Left lung (tissue), 10 donors: Measurements from ENCODE around the gene TMCO5A. TPM values are rescaled to one million over a fixed set of nuclear protein-coding genes. Genes with fewer than 3 reads are reported as not detected.

Source experiments
- ATAC-seq: fragments of 200-7000 bp; cut with Tn5 transposase; one replicate; pipeline ENCODE4 v1.9.1; 2020; ENCODE audit warnings: moderate library complexity
- DNase-seq, 4 donors: peaks; one replicate each; pipeline ENCODE4 v3.0.0-alpha.2; 2013 to 2020
- H3K27ac ChIP-seq, 2 donors: fragments of 200-600 bp; sonication (generic) in 1 of 2; one replicate each; pipeline versions ENCODE4 v1.5.0 to v1.8.0; 2020 to 2021
- H3K27me3 ChIP-seq, 2 donors: fragments of 200-600 bp; sonication (generic) in 1 of 2; one replicate each; pipeline versions ENCODE4 v1.5.0 to v1.8.0; 2020 to 2021
- H3K36me3 ChIP-seq, 2 donors: fragments of 200-600 bp; sonication (generic) in 1 of 2; one replicate each; pipeline versions ENCODE4 v1.5.0 to v1.8.0; 2020 to 2021
- H3K4me1 ChIP-seq, 2 donors: fragments of 200-600 bp; one replicate each; pipeline ENCODE4 v1.8.0; 2021
- H3K4me3 ChIP-seq, 2 donors: fragments of 200-600 bp; sonication (generic) in 1 of 2; one replicate each; pipeline versions ENCODE4 v1.5.0 to v1.8.0; 2020 to 2021; ENCODE audit warnings: mild to moderate bottlenecking in 1 of 2
- H3K9me3 ChIP-seq, 2 donors: fragments of 200-600 bp; sonication (generic) in 1 of 2; one replicate each; pipeline versions ENCODE4 v1.5.0 to v1.8.0; 2020 to 2021
- intact Hi-C, 2 donors: fragments of 100-400 bp; cut with DNase I; formaldehyde crosslinking; loops; one replicate each; pipeline versions ENCODE4 v1.11.2 to v1.14.2; 2022
- polyA plus RNA-seq, 6 donors: library from polyadenylated mRNA; unstranded; fragments of 120-200 nt; gene quantifications; one replicate each; pipeline ENCODE4 v1.2.1, GENCODE V29; 2013; ENCODE audit not compliant: insufficient read length in 6 of 6
- total RNA-seq, 2 donors: library from RNA; stranded (reverse); fragmentation: NEBNext Ultra II Directional; extraction: Animal tissue kit (Norgen Biotek cat#: 25700); gene quantifications; one replicate each; pipeline ENCODE4 v1.2.1, GENCODE V29; 2021
- TF ChIP-seq, protein P1 (sequence below), 2 donors: fragments of 200-600 bp; sonication (generic) in 1 of 2; IDR thresholded peaks; one replicate each; pipeline versions ENCODE4 v1.5.0 to v1.8.0; 2021; ENCODE audit warnings: antibody characterized with exemption in 2 of 2
- donor health status: DM: no; HTN: yes; CAD: no.
- donor health status: DM: no; HTN: no; CAD: no.

Gene TMCO5A
- total and polyA plus RNA-seq, 8 donors: not detected

DNA sequence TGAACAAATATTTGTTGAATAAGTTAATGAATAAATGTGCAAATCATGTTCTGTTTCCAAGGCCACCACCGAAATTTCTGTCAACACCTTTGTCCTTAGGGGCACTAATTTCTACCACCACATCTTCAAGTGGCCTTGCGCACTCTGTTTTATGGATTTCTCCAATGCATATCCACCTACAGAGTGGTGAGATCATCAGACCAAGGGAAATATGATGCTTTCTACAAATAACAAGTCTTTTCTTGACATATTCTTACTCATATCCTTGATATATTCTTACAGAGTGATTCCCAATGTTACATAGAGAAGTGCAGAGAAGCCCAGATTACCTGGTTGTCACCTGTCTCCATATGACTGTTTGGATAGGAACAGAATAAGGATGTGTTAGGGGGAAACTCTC lies 36.1 kb upstream of the TMCO5A start:
- no peaks in the 10 kb centered on the region for H3K9me3 ChIP-seq
- intact Hi-C loops: no loop called here
- no peak for ATAC-seq
- H3K36me3 ChIP-seq: no peaks in the 10 kb centered on the region
- no peaks in the 10 kb centered on the region for H3K4me1 ChIP-seq
- TF ChIP-seq, protein P1, sequence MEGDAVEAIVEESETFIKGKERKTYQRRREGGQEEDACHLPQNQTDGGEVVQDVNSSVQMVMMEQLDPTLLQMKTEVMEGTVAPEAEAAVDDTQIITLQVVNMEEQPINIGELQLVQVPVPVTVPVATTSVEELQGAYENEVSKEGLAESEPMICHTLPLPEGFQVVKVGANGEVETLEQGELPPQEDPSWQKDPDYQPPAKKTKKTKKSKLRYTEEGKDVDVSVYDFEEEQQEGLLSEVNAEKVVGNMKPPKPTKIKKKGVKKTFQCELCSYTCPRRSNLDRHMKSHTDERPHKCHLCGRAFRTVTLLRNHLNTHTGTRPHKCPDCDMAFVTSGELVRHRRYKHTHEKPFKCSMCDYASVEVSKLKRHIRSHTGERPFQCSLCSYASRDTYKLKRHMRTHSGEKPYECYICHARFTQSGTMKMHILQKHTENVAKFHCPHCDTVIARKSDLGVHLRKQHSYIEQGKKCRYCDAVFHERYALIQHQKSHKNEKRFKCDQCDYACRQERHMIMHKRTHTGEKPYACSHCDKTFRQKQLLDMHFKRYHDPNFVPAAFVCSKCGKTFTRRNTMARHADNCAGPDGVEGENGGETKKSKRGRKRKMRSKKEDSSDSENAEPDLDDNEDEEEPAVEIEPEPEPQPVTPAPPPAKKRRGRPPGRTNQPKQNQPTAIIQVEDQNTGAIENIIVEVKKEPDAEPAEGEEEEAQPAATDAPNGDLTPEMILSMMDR (IDR thresholded peaks at IDR 0.05): no peak
- no peak overlapping the region for H3K27ac ChIP-seq
- no peak overlapping the region for H3K4me3 ChIP-seq
- no peak for DNase-seq
- no peaks in the 10 kb centered on the region for H3K27me3 ChIP-seq

DNA sequence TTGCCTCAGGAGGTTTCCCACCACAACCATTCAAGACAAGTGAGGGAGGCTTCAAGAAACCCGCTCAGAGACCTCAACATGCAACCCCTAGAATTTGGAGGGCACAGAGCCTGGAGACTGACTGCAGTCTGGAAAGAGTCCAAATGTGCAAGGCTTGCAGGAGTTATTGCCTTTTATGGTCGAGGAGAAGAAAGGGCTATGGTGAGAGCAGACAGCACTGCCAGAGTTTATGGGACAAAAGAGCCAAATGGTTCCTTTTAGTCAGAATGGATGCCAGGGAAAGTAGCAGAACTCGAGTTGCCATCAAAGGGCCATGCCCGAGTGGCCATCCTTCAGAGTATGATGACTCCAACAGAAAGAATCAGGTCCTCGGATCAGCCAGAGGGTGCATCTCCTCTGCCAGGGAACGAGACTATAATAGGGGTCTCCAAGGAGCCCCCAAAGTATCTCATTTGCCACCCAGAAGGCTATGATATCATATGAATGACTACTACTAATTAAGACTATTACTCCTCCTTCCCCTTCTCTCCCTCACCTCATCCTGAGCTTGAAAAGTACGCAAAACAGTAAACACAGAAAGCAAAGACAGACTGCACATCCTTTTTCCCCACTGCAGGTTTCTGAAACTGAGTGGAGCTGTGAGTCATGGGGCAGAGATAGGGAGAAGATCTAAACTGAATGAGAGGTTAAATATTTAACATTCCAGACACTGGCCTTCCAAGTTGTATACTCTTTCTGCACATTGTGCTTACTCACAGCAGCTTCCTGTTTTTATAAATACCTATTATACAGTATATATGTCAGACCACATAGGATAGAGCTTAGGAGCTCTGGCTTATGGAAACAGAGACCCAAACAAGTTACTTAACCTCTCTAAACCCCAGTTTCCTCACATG lies 33.9 kb upstream of the TMCO5A start:
- no peaks in the 10 kb centered on the region for H3K4me1 ChIP-seq
- intact Hi-C loops: no loop called here

DNA sequence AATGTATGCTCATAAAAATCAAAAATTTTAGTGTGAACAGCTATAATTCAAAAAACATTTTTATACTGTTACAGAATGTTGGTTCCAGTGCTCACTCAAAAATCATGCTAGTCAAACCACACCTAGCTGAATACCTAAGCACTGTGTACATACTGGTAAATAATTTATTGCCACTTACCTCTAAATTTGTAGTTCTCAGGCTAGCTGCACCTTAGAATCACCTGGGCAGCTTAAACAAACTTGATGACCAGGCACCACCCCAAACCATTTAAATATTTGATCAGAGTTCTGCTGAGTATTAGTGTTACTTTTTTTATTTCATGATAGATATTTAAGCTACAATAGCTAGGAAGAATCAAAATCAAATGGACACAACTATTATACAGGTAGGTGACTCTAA lies 32.3 kb upstream of the TMCO5A start:
- no peak overlapping the region for H3K4me3 ChIP-seq
- no peaks in the 10 kb centered on the region for H3K27me3 ChIP-seq
- DNase-seq (peak in 1 of 4 donors; percentile 17), ATAC-seq (peak; percentile 96)
- no peaks in the 10 kb centered on the region for H3K4me1 ChIP-seq
- H3K27ac ChIP-seq: peak overlapping the region in 1 of 2 donors; percentile 50
- H3K36me3 ChIP-seq: no peaks in the 10 kb centered on the region
- no peaks in the 10 kb centered on the region for H3K9me3 ChIP-seq
- TF ChIP-seq, protein P1 (IDR thresholded peaks at IDR 0.05): no peak
- intact Hi-C loops: no loop called here

More for the DNA sequence above, 33.9 kb upstream of the TMCO5A start:
- Histone ChIP-seq H3K36me3 (no peaks in the 10 kb centered on the region), H3K9me3 (no peaks in the 10 kb centered on the region), H3K27ac (no peak overlapping the region), H3K27me3 (no peaks in the 10 kb centered on the region), H3K4me3 (no peak overlapping the region)
- TF ChIP-seq, protein P1 (IDR thresholded peaks at IDR 0.05): no peak
- no peak for DNase-seq
- peak; percentile 27 for ATAC-seq

DNA sequence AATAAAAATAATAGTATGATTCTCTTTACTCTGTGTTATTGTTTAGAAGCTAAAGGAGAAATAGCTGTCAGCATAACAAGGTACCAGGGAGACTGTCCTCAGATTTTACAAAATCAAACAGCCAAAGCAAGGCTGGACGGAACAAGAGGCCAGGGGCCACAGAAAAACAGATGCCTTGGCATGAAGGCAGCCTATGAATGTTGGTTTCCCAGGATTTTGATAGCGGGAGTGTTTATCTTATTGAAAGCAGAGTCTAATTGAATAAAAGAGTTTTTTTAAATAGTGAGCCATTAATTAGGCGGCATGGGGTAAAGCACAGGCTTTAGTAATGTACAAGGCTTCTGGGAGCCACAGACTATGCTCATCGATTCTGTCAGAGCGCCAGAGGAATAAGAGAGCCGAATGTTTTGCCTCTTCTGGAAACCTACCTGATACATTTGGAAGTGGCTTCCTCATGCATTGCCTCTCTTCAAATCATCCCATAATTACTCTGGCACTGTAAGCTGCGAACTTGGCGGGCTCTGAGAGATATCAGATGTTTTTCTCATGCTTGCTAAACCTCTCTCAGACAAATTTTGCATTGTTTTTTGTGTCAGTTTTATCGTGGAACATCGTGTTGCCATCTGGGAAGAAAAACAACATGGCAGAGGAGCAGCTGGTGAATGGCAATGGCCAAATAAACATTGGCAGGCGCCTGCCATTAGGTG lies 30.4 kb upstream of the TMCO5A start:
- no peaks in the 10 kb centered on the region for H3K36me3 ChIP-seq
- no peaks in the 10 kb centered on the region for H3K27me3 ChIP-seq
- H3K27ac ChIP-seq: no peak overlapping the region
- H3K4me1 ChIP-seq: no peaks in the 10 kb centered on the region
- ATAC-seq: no peak
- H3K9me3 ChIP-seq: no peaks in the 10 kb centered on the region
- no peak for DNase-seq
- no peak overlapping the region for H3K4me3 ChIP-seq
- intact Hi-C loops: no loop called here
- TF ChIP-seq, protein P1 (IDR thresholded peaks at IDR 0.05): no peak

DNA sequence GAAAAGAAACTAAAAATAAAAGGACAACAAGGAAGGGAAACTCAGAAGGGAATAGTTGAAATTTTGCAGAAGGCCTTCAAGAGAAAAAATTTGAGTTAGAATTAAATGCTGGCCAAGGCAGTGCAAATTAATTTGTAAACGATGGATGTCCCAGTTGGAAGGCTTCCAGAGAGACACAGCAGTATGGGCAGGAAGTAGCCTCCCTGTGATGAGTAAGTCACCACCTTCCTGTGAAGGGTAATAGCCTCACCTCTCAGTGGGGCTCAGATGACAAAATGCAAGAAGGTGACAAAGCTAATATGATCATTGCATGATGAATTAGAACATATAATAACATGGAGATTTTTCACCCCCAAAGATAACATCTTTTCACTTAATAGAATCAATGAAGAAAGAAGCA lies 27.3 kb upstream of the TMCO5A start:
- Histone ChIP-seq H3K9me3 (no peaks in the 10 kb centered on the region), H3K36me3 (no peaks in the 10 kb centered on the region), H3K4me1 (no peaks in the 10 kb centered on the region), H3K4me3 (no peak overlapping the region), H3K27me3 (no peaks in the 10 kb centered on the region), H3K27ac (no peak overlapping the region)
- no peak for ATAC-seq
- TF ChIP-seq, protein P1 (IDR thresholded peaks at IDR 0.05): no peak
- no peak for DNase-seq
- intact Hi-C loops: no loop called here
